ENCODE measurements around the gene PERM1. TPM values are rescaled to one million over a fixed set of nuclear protein-coding genes. Genes with fewer than 3 reads are reported as not detected.
"Not testable (repeated sequence)": the region's sequence is repeated elsewhere in the genome, so short reads cannot be mapped to it uniquely, and the experiment has no call there.

PERM1 gene, protein sequence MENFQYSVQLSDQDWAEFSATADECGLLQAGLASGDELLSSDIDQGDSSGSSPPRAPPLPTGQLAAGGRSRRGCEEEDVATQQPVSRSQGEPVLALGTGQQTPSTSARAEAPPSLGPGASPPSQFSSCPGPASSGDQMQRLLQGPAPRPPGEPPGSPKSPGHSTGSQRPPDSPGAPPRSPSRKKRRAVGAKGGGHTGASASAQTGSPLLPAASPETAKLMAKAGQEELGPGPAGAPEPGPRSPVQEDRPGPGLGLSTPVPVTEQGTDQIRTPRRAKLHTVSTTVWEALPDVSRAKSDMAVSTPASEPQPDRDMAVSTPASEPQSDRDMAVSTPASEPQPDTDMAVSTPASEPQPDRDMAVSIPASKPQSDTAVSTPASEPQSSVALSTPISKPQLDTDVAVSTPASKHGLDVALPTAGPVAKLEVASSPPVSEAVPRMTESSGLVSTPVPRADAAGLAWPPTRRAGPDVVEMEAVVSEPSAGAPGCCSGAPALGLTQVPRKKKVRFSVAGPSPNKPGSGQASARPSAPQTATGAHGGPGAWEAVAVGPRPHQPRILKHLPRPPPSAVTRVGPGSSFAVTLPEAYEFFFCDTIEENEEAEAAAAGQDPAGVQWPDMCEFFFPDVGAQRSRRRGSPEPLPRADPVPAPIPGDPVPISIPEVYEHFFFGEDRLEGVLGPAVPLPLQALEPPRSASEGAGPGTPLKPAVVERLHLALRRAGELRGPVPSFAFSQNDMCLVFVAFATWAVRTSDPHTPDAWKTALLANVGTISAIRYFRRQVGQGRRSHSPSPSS
- polyA plus RNA-seq (2013, experiment 1 of 2), result not detected
- polyA plus RNA-seq (2013, experiment 2 of 2), result 0.01 TPM

DNA sequence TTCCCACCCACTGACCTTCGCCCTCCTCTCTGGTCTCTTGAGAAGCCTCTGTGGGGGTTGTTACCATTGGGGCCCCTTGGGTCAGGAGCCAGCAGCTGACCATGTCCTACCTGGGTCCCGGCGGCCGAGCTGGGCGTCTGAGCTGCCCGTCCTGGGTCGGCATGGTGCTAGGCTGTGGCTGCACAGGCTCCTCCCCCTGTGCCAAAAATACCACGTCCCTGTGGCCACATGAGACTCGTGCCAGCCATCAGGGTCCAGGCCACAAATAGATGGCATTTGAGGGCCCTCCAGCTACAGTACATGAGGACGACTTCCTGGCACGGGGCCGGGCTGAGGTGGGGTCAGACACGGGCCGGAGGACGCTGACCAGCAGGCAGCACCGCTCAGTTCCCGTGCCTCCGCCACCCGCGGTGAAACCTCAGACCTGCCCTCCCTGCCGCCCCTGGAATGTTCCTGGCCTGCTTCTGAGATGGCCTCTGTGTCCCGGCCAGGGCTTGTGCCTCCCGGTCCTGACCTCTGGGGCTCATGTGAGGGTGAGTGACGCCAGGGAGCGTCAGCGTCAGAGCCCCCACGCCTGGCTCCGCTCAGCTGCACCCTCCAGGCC, at the start of gene PERM1:
TSS of gene PERM1 (minus strand) at position 139 of the 604 bp plus-strand sequence. CDS start 1,064 bp downstream, outside the sequence.
- H2BK120ac ChIP-seq (ENCODE audit: low read depth, low read length), result no peak within 1 kb of the TSS
- H3K79me1 ChIP-seq (ENCODE audit: low read depth, low read length), result no peaks in the 10 kb centered on the region
- H4K8ac ChIP-seq (ENCODE audit: low read depth, low read length), result no peak within 1 kb of the TSS
- H3K27ac ChIP-seq (replicated peaks; ENCODE audit: low read length), result no peak within 1 kb of the TSS
- H3K18ac ChIP-seq (ENCODE audit: low read length), result peak within 1 kb of the TSS; percentile 48
- no CpG with 5 or more reads among the region's 28 CpGs for WGBS, 2 donors (ENCODE audit: extremely low coverage in 2 of 2, insufficient read length in 2 of 2, insufficient replicate concordance in 1 of 2)
- H3K4me3 ChIP-seq (ENCODE audit: low read length in 2 of 2), result no peak within 1 kb of the TSS
- no peak within 1 kb of the TSS for H3K14ac ChIP-seq (ENCODE audit: low read length)
- no peak within 1 kb of the TSS for H2AFZ ChIP-seq (ENCODE audit: low read length)
- no peak within 1 kb of the TSS for H4K91ac ChIP-seq (ENCODE audit: low read depth, low read length, poor library complexity)
- no peak within 1 kb of the TSS for H3K4me2 ChIP-seq (ENCODE audit: insufficient read depth, low read length, poor library complexity, severe bottlenecking)
- peak within 1 kb of the TSS; percentile 89 for H2BK15ac ChIP-seq (ENCODE audit: low read length)
- peak within 1 kb of the TSS; percentile 67 for H3K23ac ChIP-seq (ENCODE audit: low read depth, low read length, poor library complexity)
- H3K9ac ChIP-seq (ENCODE audit: low read depth, low read length, poor library complexity), result peak within 1 kb of the TSS; percentile 83
- H3K27me3 ChIP-seq (ENCODE audit: control insufficient read depth in 3 of 3, insufficient read depth in 3 of 3, low read depth in 1 of 3, low read length in 3 of 3), result peaks cover 0 to 51% (median 4%) of the 10 kb centered on the region in 3 experiments
- peak within 1 kb of the TSS; percentile 73 for H2BK12ac ChIP-seq (ENCODE audit: low read length)
- H3K9me3 ChIP-seq (replicated peaks in 1 of 2; ENCODE audit: control insufficient read depth in 2 of 2, insufficient read depth in 1 of 2, low read depth in 1 of 2, low read length in 2 of 2), result no peaks in the 10 kb centered on the region
- no peaks in the 10 kb centered on the region for H3K36me3 ChIP-seq (replicated peaks in 1 of 2; ENCODE audit: control insufficient read depth in 2 of 2, insufficient read depth in 2 of 2, low read length in 2 of 2)
- no peaks in the 10 kb centered on the region for H3K4me1 ChIP-seq (ENCODE audit: control insufficient read depth in 2 of 2, insufficient read depth in 1 of 2, low read depth in 1 of 2, low read length in 2 of 2)
- H2AK5ac ChIP-seq (ENCODE audit: low read depth, low read length), result peak within 1 kb of the TSS; percentile 84
- no peak within 1 kb of the TSS for H3K4ac ChIP-seq (ENCODE audit: low read length)
- DNase-seq (ENCODE audit: low spot score), result no peak
- H2BK5ac ChIP-seq (ENCODE audit: low read length), result peak within 1 kb of the TSS; percentile 94

DNA sequence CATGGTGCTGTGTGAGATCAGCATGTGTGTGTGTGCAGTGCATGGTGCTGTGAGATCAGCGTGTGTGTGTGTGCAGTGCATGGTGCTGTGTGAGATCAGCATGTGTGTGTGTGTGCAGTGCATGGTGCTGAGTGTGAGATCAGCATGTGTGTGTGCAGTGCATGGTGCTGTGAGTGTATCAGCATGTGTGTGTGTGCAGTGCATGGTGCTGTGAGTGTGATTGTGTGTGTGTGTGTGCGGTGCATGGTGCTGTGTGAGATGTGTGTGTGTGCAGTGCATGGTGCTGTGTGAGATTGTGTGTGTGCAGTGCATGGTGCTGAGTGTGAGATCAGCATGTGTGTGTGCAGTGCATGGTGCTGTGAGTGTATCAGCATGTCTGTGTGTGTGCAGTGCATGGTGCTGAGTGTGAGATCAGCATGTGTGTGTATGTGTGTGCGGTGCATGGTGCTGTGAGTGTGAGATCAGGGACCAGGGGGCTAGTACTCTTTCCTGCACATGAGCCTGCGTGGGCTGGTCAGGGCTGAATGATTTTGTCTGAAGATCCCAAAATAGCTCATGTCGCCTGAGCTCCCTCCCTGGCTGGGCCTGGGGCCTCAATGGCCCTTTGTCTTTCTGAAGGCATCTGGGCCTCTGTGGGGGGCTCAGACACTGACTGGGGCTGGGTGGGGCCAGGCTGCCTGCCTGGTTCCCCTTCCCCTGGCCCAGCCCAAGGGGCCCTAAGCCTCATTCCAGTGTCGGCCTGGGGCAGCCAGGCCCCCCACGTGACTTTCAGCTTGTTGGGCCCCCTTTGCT, 49.2 kb upstream of the PERM1 start:
- peak overlapping the region; percentile 78 for H3K27ac ChIP-seq (replicated peaks; ENCODE audit: low read length)
- H3K4me1 ChIP-seq (ENCODE audit: control insufficient read depth in 2 of 2, insufficient read depth in 1 of 2, low read depth in 1 of 2, low read length in 2 of 2), result peaks cover 20 to 32% of the 10 kb centered on the region in 2 donors
- peaks cover 35% of the 10 kb centered on the region for H3K79me1 ChIP-seq (ENCODE audit: low read depth, low read length)
- H3K4me3 ChIP-seq (ENCODE audit: low read length in 2 of 2), result peak overlapping the region in 1 of 2 donors; percentile 69
- H3K9me3 ChIP-seq (replicated peaks in 1 of 2; ENCODE audit: control insufficient read depth in 2 of 2, insufficient read depth in 1 of 2, low read depth in 1 of 2, low read length in 2 of 2); H3K27me3 ChIP-seq (ENCODE audit: control insufficient read depth in 3 of 3, insufficient read depth in 3 of 3, low read depth in 1 of 3, low read length in 3 of 3); H2AFZ ChIP-seq (ENCODE audit: low read length); DNase-seq (ENCODE audit: low spot score): not testable (repeated sequence)
- peak overlapping the region; percentile 84 for H3K9ac ChIP-seq (ENCODE audit: low read depth, low read length, poor library complexity)
- H3K18ac ChIP-seq (ENCODE audit: low read length), result peak overlapping the region; percentile 94
- peak overlapping the region; percentile 95 for H3K23ac ChIP-seq (ENCODE audit: low read depth, low read length, poor library complexity)
- peak overlapping the region; percentile 98 for H3K14ac ChIP-seq (ENCODE audit: low read length)
- H3K4me2 ChIP-seq (ENCODE audit: insufficient read depth, low read length, poor library complexity, severe bottlenecking), result peak overlapping the region; percentile 37
- H2AK5ac ChIP-seq (ENCODE audit: low read depth, low read length), result peak overlapping the region; percentile 99
- peak overlapping the region; percentile 96 for H2BK15ac ChIP-seq (ENCODE audit: low read length)
- peak overlapping the region; percentile 92 for H4K8ac ChIP-seq (ENCODE audit: low read depth, low read length)
- H2BK12ac ChIP-seq (ENCODE audit: low read length), result peak overlapping the region; percentile 99
- peak overlapping the region; percentile 98 for H2BK5ac ChIP-seq (ENCODE audit: low read length)
- WGBS, 2 donors (ENCODE audit: extremely low coverage in 2 of 2, insufficient read length in 2 of 2, insufficient replicate concordance in 1 of 2), result no CpG with 5 or more reads among the region's 7 CpGs
- H3K4ac ChIP-seq (ENCODE audit: low read length), result peak overlapping the region; percentile 84
- H2BK120ac ChIP-seq (ENCODE audit: low read depth, low read length), result peak overlapping the region; percentile 94
- peak overlapping the region; percentile 95 for H4K91ac ChIP-seq (ENCODE audit: low read depth, low read length, poor library complexity)
- H3K36me3 ChIP-seq (replicated peaks in 1 of 2; ENCODE audit: control insufficient read depth in 2 of 2, insufficient read depth in 2 of 2, low read length in 2 of 2), result peaks cover 17 to 28% of the 10 kb centered on the region in 2 donors

DNA sequence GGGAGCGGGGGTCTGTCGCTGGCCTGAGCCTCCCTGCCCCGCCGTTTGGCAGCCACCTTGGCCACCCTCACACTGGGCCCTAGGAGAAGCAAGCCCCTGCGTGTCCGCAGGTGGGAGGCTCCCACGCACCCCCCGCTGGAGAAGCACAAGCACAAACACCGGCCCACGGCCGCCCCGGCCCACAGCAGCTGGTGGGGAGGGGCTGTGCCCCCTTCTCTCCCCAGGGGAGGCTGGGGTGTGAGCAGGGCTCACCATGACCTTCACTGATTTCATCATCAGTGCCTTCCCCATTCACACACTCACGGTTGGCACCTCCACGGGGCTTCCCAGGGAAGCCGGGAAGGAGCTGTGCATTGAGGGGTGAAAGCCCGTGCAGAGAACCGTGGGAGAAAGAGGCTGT, 45.9 kb upstream of the PERM1 start:
- no CpG with 5 or more reads among the region's 17 CpGs for WGBS, 2 donors (ENCODE audit: extremely low coverage in 2 of 2, insufficient read length in 2 of 2, insufficient replicate concordance in 1 of 2)
- no peak overlapping the region for H2BK5ac ChIP-seq (ENCODE audit: low read length)
- H3K4me1 ChIP-seq (ENCODE audit: control insufficient read depth in 2 of 2, insufficient read depth in 1 of 2, low read depth in 1 of 2, low read length in 2 of 2), result peaks cover 19 to 44% of the 10 kb centered on the region in 2 donors

More for the DNA sequence above, 45.9 kb upstream of the PERM1 start:
- H3K4me3 ChIP-seq (ENCODE audit: low read length in 2 of 2), result no peak overlapping the region
- H3K9ac ChIP-seq (ENCODE audit: low read depth, low read length, poor library complexity), result no peak overlapping the region
- no peak overlapping the region for H2BK120ac ChIP-seq (ENCODE audit: low read depth, low read length)
- no peak overlapping the region for H3K4me2 ChIP-seq (ENCODE audit: insufficient read depth, low read length, poor library complexity, severe bottlenecking)
- H3K18ac ChIP-seq (ENCODE audit: low read length), result no peak overlapping the region
- no peaks in the 10 kb centered on the region for H3K27me3 ChIP-seq (ENCODE audit: control insufficient read depth in 3 of 3, insufficient read depth in 3 of 3, low read depth in 1 of 3, low read length in 3 of 3)
- peaks cover 34% of the 10 kb centered on the region for H3K79me1 ChIP-seq (ENCODE audit: low read depth, low read length)
- peak overlapping the region; percentile 44 for H3K23ac ChIP-seq (ENCODE audit: low read depth, low read length, poor library complexity)
- no peak overlapping the region for H3K14ac ChIP-seq (ENCODE audit: low read length)
- DNase-seq (ENCODE audit: low spot score), result no peak
- peaks cover 0 to 1% of the 10 kb centered on the region in 2 donors for H3K9me3 ChIP-seq (replicated peaks in 1 of 2; ENCODE audit: control insufficient read depth in 2 of 2, insufficient read depth in 1 of 2, low read depth in 1 of 2, low read length in 2 of 2)
- H2AK5ac ChIP-seq (ENCODE audit: low read depth, low read length), result peak overlapping the region; percentile 70
- no peak overlapping the region for H2BK15ac ChIP-seq (ENCODE audit: low read length)
- H4K8ac ChIP-seq (ENCODE audit: low read depth, low read length), result no peak overlapping the region
- H4K91ac ChIP-seq (ENCODE audit: low read depth, low read length, poor library complexity), result no peak overlapping the region
- H2AFZ ChIP-seq (ENCODE audit: low read length), result no peak overlapping the region
- H2BK12ac ChIP-seq (ENCODE audit: low read length), result no peak overlapping the region
- H3K27ac ChIP-seq (replicated peaks; ENCODE audit: low read length), result no peak overlapping the region
- H3K36me3 ChIP-seq (replicated peaks in 1 of 2; ENCODE audit: control insufficient read depth in 2 of 2, insufficient read depth in 2 of 2, low read length in 2 of 2), result peaks cover 15 to 35% of the 10 kb centered on the region in 2 donors
- H3K4ac ChIP-seq (ENCODE audit: low read length), result no peak overlapping the region
